ENCODE data around the gene AMZ2.

DNA sequence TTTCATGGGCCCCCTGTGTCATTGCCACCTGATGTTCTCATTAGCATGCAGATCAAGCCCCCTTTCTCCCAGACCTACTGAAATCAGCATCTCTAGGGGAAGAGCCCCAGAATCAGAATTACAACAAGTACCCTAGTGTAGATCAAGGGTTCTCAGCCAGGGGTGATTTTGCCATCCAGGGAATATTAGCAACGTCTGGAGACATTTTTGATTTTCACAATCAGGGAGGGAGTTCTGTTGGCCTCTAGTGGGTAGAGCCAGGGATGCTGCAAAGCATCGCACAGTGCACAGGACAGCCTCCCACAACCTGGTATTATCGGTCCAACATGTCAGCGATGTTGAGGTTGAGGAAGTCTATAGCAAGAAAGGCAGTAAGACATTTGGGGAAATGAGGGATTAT lies 7.3 kb downstream of the AMZ2 start:
- no peak for TF ChIP-seq EZH2 (IDR thresholded peaks at IDR 0.05; ENCODE audit: insufficient read depth, low read length)
- TF ChIP-seq, protein P1, sequence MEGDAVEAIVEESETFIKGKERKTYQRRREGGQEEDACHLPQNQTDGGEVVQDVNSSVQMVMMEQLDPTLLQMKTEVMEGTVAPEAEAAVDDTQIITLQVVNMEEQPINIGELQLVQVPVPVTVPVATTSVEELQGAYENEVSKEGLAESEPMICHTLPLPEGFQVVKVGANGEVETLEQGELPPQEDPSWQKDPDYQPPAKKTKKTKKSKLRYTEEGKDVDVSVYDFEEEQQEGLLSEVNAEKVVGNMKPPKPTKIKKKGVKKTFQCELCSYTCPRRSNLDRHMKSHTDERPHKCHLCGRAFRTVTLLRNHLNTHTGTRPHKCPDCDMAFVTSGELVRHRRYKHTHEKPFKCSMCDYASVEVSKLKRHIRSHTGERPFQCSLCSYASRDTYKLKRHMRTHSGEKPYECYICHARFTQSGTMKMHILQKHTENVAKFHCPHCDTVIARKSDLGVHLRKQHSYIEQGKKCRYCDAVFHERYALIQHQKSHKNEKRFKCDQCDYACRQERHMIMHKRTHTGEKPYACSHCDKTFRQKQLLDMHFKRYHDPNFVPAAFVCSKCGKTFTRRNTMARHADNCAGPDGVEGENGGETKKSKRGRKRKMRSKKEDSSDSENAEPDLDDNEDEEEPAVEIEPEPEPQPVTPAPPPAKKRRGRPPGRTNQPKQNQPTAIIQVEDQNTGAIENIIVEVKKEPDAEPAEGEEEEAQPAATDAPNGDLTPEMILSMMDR (IDR thresholded peaks at IDR 0.05; ENCODE audit: insufficient read depth, low read depth, low read length): no peak

Data from astrocyte (in vitro differentiated cells and primary cell).